ENCODE measurements around the gene QSOX2.

- TF ChIP-seq FOXA1 (IDR thresholded peaks at IDR 0.05), result no peak
- no peak for TF ChIP-seq RAD21 (IDR thresholded peaks at IDR 0.05)
- no peak for TF ChIP-seq CTCF (IDR thresholded peaks at IDR 0.05; ENCODE audit: low read depth, low read length, missing input control)
- TF ChIP-seq ZBTB33 (IDR thresholded peaks at IDR 0.05), result no peak
- TF ChIP-seq REST (IDR thresholded peaks at IDR 0.05), result no peak
- TF ChIP-seq ATF3 (IDR thresholded peaks at IDR 0.05), result no peak
- no peak for TF ChIP-seq FOXA2 (IDR thresholded peaks at IDR 0.05)
- TF ChIP-seq RXRA (IDR thresholded peaks at IDR 0.05), result no peak
- TF ChIP-seq MAX (IDR thresholded peaks at IDR 0.05), result no peak
- TF ChIP-seq HNF4A (conservative IDR thresholded peaks at IDR 0.05), result no peak
- TF ChIP-seq YY1 (IDR thresholded peaks at IDR 0.05), result no peak
- TF ChIP-seq JUND (IDR thresholded peaks at IDR 0.05), result no peak
- no peak for TF ChIP-seq GABPA (IDR thresholded peaks at IDR 0.05 in 1 of 2, conservative IDR thresholded peaks at IDR 0.05 in 1 of 2)
Observed at GRCh38 chr9:136255896-136256890, 10.6 kb upstream of the QSOX2 start.

Measured in liver (tissue), 3 donors.